Body of pancreas (tissue), 4 donors: Measurements from ENCODE around the gene SLC7A8. TPM values are rescaled to one million over a fixed set of nuclear protein-coding genes. Genes with fewer than 3 reads are reported as not detected.

Experiments used
- ATAC-seq: fragments of 150-250 bp; one replicate; pipeline ENCODE4 v1.9.1; 2016
- DNase-seq, 4 donors: peaks; one replicate each; pipeline ENCODE4 v3.0.0-alpha.2; 2019
- H3K27ac ChIP-seq, 4 donors: fragments of 200-600 bp; sonication (generic); 1 replicate in 3 of 4; 2 replicates in 1 of 4; pipeline versions ENCODE4 v1.5.1 to v1.6.1; 2016 to 2019; ENCODE audit warnings: mild to moderate bottlenecking in 1 of 4, mixed read lengths in 1 of 4, moderate library complexity in 1 of 4
- H3K27me3 ChIP-seq, 2 donors: fragments of 200-600 bp; sonication (generic); one replicate each; pipeline ENCODE4 v1.6.0; 2016; ENCODE audit warnings: mild to moderate bottlenecking in 1 of 2
- H3K36me3 ChIP-seq, 2 donors: fragments of 200-600 bp; sonication (generic); replicated peaks in 1 of 2; 2 replicates each; pipeline ENCODE4 v1.5.1; 2016; ENCODE audit warnings: low read depth in 2 of 2; ENCODE audit not compliant: insufficient read depth in 1 of 2
- H3K4me1 ChIP-seq: fragments of 200-600 bp; sonication (generic); one replicate; pipeline ENCODE4 v1.6.0; 2016
- H3K4me3 ChIP-seq, 2 donors: fragments of 200-600 bp; sonication (generic); 1 replicate in 1 of 2; 2 replicates in 1 of 2; pipeline ENCODE4 v1.5.1; 2016 to 2019
- H3K9me3 ChIP-seq, 3 donors: fragments of 200-600 bp; sonication (generic); 1 replicate in 2 of 3; 2 replicates in 1 of 3; pipeline ENCODE4 v1.5.1; 2016
- POLR2A ChIP-seq, 3 donors: fragments of 450-650 bp; IDR thresholded peaks; one replicate each; pipeline ENCODE4 v1.6.1; 2016; ENCODE audit warnings: antibody characterized with exemption in 3 of 3, mild to moderate bottlenecking in 2 of 3
- WGBS, 2 donors: methylation state at CpG; one replicate each; pipeline ENCODE4 v1.1.5; 2017; 5-methylcytosine and 5-hydroxymethylcytosine counted together
- intact Hi-C: fragments of 100-400 bp; cut with DNase I; formaldehyde crosslinking; loops from one replicate; pipeline ENCODE4 v1.15.1; 2023
- total RNA-seq, 2 donors: library from RNA; depleted of rRNA; stranded (reverse); fragments of >200 nt; gene quantifications; one replicate each; pipeline ENCODE4 v1.1.0, GENCODE V29; 2016
- TF ChIP-seq, protein P1 (sequence below), 7 experiments: fragments of 450-650 bp in 4 of 7; fragments of 200-600 bp in 3 of 7; sonication (generic) in 3 of 7; IDR thresholded peaks; one replicate each; pipeline ENCODE4 v1.5.1; 2016 to 2019; ENCODE audit warnings: antibody characterized with exemption in 7 of 7

The SLC7A8 gene
- total RNA-seq, 2 donors from 2014 or later = 17.8 to 18.2 TPM

DNA sequence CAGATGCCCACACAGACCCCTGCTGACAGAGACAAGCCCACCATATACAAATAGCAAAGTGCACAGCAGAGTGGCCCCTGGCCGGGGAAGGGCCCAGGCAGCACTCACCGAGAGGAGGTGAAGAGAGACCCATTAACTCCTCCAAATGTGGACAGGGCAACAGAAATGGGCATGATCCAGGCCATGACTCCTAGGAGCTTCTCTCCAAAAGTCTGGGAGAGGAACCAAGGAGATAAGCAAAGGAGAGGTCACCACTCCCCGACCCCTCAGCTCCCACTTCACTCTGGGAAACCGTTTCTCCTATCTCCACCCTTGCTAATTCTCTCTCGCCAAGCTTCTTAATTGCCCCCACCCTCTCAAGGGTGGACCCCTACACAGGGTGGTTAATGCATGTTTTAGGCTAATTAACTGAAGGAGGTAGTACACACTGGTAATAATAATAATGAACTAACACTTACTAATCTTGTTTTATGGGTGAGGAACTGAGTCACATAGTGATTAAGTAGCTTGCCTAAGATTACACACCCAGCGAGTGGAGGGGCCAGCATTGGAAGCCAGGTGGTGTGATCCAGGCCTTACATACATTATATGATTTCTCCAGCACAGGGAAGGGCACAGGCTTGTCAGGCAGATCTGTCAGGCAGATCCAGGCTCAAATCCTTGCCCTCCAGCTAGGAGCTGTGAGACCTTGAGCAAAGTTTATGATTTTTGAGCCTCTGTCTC is 45.5 kb downstream of the SLC7A8 start:
- 79 to 90% methylated on average over 6 of the region's 6 CpGs for WGBS, 2 donors
- H3K4me3 ChIP-seq = no peak overlapping the region
- H3K36me3 ChIP-seq = no peaks in the 10 kb centered on the region
- ATAC-seq (no peak), DNase-seq (no peak)
- intact Hi-C loops = no loop called here
- H3K27me3 ChIP-seq = no peaks in the 10 kb centered on the region
- H3K9me3 ChIP-seq = no peaks in the 10 kb centered on the region
- TF ChIP-seq, protein P1, sequence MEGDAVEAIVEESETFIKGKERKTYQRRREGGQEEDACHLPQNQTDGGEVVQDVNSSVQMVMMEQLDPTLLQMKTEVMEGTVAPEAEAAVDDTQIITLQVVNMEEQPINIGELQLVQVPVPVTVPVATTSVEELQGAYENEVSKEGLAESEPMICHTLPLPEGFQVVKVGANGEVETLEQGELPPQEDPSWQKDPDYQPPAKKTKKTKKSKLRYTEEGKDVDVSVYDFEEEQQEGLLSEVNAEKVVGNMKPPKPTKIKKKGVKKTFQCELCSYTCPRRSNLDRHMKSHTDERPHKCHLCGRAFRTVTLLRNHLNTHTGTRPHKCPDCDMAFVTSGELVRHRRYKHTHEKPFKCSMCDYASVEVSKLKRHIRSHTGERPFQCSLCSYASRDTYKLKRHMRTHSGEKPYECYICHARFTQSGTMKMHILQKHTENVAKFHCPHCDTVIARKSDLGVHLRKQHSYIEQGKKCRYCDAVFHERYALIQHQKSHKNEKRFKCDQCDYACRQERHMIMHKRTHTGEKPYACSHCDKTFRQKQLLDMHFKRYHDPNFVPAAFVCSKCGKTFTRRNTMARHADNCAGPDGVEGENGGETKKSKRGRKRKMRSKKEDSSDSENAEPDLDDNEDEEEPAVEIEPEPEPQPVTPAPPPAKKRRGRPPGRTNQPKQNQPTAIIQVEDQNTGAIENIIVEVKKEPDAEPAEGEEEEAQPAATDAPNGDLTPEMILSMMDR (IDR thresholded peaks at IDR 0.05) = no peak
- TF ChIP-seq POLR2A (IDR thresholded peaks at IDR 0.05) = no peak
- H3K4me1 ChIP-seq = peaks cover 7% of the 10 kb centered on the region
- H3K27ac ChIP-seq = no peak overlapping the region

- ATAC-seq (no peak), DNase-seq (no peak)
- Histone ChIP-seq H3K27ac (no peak overlapping the region), H3K36me3 (no peaks in the 10 kb centered on the region), H3K4me3 (no peak overlapping the region), H3K4me1 (peaks cover 4% of the 10 kb centered on the region), H3K9me3 (no peaks in the 10 kb centered on the region), H3K27me3 (no peaks in the 10 kb centered on the region)
- intact Hi-C loops = no loop called here
- 82 to 89% methylated on average over 8 to 11 of the region's 11 CpGs for WGBS, 2 donors
- TF ChIP-seq, protein P1 (IDR thresholded peaks at IDR 0.05) = no peak
- TF ChIP-seq POLR2A (IDR thresholded peaks at IDR 0.05) = no peak
These were observed 46.2 kb downstream of the SLC7A8 start for GRCh38 chr14:23137192-23137812.

DNA sequence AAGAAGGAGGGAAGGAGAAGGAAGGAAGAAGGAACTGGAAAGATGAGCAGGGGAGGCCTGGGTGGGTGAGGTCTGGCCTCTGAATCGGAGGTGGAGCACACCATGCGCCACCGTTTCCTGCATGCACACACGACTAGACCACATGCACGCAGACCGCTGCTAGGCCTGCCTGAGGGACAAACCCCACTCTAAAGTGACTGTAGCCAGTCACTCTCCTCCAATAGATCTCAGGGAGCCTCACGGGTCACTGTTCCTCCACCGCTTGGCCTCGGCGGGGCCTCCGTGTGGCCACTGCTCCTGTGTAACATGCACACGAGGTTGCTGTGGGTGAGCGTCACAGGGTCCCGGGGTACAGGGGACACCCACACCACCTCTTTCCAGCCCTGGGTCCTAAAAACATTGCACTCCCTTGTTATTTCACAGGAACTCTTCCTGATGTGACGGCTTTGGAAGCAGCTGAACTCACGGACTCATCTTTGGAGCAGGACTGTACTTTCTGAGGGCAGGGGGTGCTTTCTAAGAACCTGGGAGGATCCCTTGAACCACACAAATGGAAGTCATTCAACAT is 46.8 kb downstream of the SLC7A8 start:
- intact Hi-C loops = no loop called here
- ATAC-seq (no peak), DNase-seq (no peak)
- 95% methylated on average over 8 to 16 of the region's 16 CpGs for WGBS, 2 donors
- H3K36me3 ChIP-seq = no peaks in the 10 kb centered on the region
- H3K27me3 ChIP-seq = no peaks in the 10 kb centered on the region
- H3K27ac ChIP-seq = no peak overlapping the region
- TF ChIP-seq, protein P1 (IDR thresholded peaks at IDR 0.05) = no peak
- TF ChIP-seq POLR2A (IDR thresholded peaks at IDR 0.05) = no peak
- no peaks in the 10 kb centered on the region for H3K4me1 ChIP-seq
- no peaks in the 10 kb centered on the region for H3K9me3 ChIP-seq
- no peak overlapping the region for H3K4me3 ChIP-seq

DNA sequence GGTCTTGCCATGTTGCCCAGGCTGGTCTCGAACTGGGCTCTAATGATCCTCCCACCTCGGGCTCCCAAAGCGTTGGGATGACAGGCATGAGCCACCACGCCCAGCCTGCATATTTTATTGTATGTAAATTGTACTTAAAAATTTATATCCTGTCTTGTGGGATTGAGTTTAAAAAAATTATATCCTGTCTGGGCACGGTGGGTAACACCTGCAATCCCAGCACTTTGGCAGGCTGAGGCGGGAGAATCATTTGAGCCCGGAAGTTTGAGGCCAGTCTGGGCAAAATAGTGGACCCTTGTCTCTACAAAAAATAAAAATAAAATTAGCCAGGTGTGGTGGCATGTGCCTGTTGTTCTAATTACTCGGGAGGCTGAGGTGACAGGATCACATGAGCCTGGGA is 50.5 kb downstream of the SLC7A8 start:
- Histone ChIP-seq H3K36me3 (no peaks in the 10 kb centered on the region), H3K27me3 (no peaks in the 10 kb centered on the region), H3K4me1 (no peaks in the 10 kb centered on the region), H3K27ac (no peak overlapping the region), H3K4me3 (no peak overlapping the region), H3K9me3 (no peaks in the 10 kb centered on the region)
- intact Hi-C loops = no loop called here
- no peak for TF ChIP-seq POLR2A (IDR thresholded peaks at IDR 0.05)
- TF ChIP-seq, protein P1 (IDR thresholded peaks at IDR 0.05) = no peak
- 84 to 87% methylated on average over 8 of the region's 8 CpGs for WGBS, 2 donors
- DNase-seq = no peak
- ATAC-seq = no peak
